Hepatocyte (in vitro differentiated cells): ENCODE results near the gene LRSAM1.
A peak's percentile ranks its signal among the peaks of the same experiment; 100 is the strongest.

Experiments
- CTCF ChIP-seq: fragments of 200-600 bp; sonication (generic); IDR thresholded peaks from 2 replicates; pipeline ENCODE4 v1.5.1; 2016; ENCODE audit warnings: antibody characterized with exemption, mild to moderate bottlenecking; ENCODE audit not compliant: poor library complexity
- EZH2 ChIP-seq: fragments of 200-600 bp; sonication (generic); IDR thresholded peaks from 2 replicates; pipeline ENCODE4 v1.6.1; 2016; ENCODE audit warnings: antibody characterized with exemption, mild to moderate bottlenecking, borderline replicate concordance
- EZH2phosphoT487 ChIP-seq: fragments of 200-600 bp; sonication (generic); IDR thresholded peaks from one replicate; pipeline ENCODE4 v1.6.1; 2018; ENCODE audit warnings: antibody characterized with exemption, mild to moderate bottlenecking, low read depth, moderate library complexity; ENCODE audit not compliant: unreplicated experiment, severe bottlenecking

GRCh38 chr9:127450830-127451607 lies at the start of gene LRSAM1, which contains the start of gene RPL12:
- TF ChIP-seq EZH2phosphoT487 (no peak), CTCF (peak; percentile 2), EZH2 (no peak)
